ENCODE data around the gene XPO1.
A peak's percentile ranks its signal among the peaks of the same experiment; 100 is the strongest.
"Not testable (repeated sequence)": the region's sequence is repeated elsewhere in the genome, so short reads cannot be mapped to it uniquely, and the experiment has no call there.

Gene XPO1

DNA sequence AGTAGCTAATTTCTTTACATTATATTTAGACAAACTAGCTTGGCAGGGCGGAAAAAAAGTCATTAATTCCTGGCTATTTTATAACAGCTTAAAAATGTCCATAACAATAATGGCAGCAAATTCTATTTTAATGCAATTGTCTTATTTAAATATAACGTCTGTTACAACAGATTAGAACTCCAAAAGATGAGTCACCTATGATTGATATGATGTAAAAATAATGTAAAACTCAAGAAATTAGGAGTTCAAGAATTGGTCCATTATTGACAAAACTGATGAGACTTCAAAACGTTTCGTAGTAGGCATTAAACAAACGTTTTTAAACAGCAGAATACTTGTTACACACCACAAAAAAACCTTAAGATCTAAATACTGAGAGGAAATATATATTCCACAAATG is 2.7 kb downstream of the XPO1 start:
- DNase-seq, result no peak

DNA sequence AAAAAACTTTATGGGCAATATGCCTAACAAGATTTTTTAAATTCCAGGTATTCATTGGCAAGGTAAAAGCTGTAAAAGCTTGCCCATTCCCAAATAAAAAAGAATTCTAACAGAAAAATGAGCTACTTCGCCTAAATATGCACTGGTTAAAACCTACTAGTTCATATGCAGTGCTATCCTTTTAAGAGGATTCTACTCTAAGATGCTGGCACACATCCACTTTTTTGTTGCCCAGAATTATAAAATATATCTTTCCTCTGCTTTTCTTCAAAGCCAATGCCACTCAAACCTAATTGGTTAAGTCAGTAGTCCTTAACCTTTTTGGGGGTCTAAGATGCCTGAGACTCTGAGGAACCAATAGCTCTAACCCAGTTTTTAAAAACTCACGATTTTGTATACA is 3.2 kb downstream of the XPO1 start:
- DNase-seq, result no peak

- DNase-seq, result no peak
Measured at GRCh38 chr2:61530749-61531148, 7.4 kb downstream of the XPO1 start.

DNA sequence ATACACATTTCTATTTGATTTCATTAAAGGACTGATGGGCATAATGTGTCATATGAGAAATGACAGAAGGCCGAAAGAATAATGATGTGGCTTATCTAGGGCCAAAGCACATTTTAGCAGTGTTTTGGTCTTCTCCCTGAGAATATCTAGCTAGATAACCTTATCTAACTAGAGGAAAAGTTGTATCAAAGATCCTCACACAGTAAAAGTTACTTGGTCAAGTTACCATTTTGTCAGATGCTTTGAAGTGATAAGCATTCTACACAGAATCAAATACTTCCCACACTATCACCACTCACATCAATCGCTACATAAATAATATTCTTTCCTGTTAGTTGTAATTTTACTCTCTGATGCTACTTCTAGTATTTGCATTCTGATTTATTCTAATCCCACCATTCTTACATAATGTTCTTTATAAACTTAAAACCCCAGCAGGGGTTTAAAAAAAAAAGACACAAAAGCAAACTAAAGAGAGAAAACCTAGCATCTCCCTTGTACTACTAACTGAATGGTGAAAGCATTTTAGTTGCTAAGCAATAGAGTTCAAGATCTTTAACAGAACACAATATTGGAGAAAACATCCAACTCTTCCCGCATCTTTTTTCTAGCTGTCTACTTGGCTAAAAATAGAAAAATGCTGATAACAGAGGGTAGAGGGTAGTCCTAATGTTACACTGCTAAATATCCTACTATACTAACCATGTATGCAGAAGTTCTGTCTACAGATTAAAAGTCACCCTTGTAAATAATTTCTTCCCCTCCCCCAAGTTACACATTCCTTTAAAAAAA is 8.0 kb downstream of the XPO1 start:
- DNase-seq, result no peak

- no peak for DNase-seq
Measured at GRCh38 chr2:61520261-61520660, 17.9 kb downstream of the XPO1 start.

GRCh38 chr2:61512768-61513398 is 25.3 kb downstream of the XPO1 start:
- no peak for DNase-seq

- DNase-seq, result no peak
Measured at GRCh38 chr2:61510674-61511671, 27.2 kb downstream of the XPO1 start.

DNA sequence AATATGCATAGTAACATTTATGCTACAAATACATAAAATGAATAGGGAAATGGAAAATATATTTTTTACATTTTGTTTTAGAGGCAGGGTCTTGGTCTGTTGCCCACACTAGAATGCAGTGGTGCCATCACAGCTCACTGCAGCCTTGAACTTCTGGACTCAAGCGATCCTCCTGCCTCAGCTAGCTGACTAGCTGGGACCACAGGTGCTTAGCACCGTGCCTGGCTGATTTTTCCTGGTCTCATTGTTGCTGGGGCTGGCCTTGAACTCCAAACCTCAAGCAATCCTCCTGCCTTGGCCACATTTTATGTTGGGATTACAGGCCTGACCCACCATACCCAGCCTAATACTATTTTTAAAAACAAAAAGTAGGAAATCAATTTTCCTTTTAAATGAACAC is 33.2 kb downstream of the XPO1 start:
- DNase-seq, result no peak

DNA sequence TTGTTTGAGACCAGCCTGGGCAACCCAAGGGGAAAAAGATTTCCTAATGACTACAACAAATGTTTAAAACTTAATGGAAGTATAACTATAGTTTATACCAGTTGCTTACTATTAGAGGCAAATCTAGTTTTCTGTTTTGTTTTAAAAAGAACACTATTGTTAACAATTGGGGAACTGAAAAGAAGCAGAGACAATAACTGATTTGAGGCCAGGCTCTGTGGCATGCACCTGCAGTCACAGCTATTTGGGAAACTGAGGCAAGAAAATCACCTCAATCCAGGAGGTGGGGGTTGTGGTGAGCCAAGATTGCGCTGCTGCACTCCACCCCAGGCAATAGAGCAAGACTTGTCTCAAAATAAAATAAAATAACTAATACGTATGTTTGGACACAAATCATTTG is 39.1 kb downstream of the XPO1 start:
- no peak for DNase-seq

GRCh38 chr2:61493523-61493942 is 44.6 kb downstream of the XPO1 start:
- peak; percentile 33 to 43 for DNase-seq

GRCh38 chr2:61492476-61492875 is 45.7 kb downstream of the XPO1 start:
- no peak for DNase-seq

- no peak for DNase-seq
Measured at GRCh38 chr2:61485281-61485680, 52.9 kb downstream of the XPO1 start.

DNA sequence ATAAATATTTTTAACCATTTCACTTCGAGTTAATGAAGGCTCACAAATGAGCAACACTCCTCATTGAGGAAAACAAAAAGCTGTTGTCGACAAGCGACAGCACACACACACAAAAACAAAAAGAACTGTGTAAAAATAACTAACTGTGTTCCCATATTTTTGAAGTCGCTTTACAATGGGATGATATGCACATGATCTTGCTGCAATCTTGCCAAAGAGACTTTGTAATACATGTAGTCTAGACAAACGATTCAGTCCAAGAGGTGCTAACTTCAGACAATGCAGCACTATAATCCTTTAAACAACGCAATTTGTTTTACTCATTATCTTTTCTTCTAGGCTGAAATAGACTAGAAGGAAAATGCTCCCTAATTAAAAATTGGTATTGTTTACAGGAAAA is 60.1 kb downstream of the XPO1 start:
- no peak for DNase-seq

DNA sequence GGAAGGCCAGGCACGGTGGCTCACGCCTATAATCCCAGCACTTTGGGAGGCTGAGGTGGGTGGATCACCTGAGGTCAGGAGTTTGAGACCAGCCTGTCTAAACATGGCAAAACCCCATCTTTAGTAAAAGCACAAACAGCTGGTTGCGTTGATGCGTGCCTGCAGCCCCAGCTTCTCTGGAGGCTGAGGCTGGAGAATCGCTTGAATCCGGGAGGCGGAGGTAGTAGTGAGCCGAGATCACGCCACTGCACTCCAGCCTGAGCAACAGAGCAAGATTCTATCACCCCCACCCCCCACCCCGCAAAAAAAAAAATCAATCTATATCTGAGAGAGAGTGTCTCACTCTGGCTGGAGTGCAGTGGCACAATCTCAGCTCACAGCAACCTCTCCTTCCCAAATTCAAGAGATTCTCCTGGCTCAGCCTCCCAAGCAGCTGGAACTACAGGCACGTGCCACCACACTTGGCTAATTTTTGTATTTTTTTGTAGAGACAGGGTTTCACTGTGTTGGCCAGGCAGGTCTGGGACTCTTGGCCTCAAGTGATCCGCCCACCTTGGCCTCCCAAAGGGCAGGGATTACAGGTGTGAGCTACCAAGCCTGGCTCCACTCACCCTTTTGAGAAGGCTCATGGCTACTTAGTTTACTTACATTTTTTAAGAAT is 61.1 kb downstream of the XPO1 start:
- DNase-seq, result not testable (repeated sequence)

- peak in 1 of 2 experiments; percentile 62 for DNase-seq
Measured at GRCh38 chr2:61471905-61472805, 66.0 kb downstream of the XPO1 start.

DNA sequence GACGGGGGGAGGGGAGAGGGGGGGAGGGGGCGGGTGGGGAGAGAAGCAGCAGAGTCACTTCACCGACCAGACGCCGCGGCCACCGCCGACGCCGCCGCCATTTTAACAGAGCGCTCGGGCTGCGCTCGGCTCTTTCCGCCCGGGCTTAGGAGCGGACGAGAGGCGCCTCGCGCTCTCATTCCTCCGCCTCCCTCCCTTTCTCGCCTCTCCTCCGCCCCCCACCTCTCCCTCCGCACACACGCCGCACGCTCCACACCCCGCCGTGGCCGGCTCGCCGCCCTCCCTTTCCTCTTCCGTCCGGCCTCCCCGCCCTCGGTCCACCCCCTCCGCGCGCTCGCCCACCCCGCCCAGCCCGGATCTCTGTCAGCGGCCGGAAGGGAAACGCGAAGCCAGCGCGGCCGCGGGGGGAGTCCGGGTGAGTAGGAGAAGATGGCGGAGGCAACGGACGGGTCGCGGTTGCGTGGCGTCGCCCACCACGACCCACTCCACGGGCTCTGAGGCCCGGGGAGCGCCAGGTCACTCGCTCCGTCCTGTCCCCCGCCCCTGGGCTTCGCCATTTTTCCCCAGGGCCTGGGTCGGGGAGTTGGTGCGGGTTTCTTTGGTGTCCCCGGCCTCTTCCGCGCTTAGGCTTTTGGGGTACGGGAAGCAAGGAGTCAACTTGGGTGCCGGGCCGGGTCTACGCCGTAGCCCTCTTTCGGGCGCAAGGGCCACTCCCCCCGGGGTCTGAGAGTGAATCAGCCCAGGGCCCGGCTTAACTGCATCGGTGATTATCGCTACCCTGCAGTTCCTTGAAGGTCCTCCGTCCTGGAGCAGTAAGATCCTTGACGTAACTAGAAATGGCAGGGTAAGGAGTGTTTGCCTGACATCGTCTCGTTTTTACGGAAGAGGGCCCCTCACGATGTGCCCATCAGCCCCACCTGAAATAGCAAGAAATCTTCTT is 66.9 kb downstream of the XPO1 start, which contains the start of gene USP34:
Gene USP34 (minus strand): TSS at position 123 of the 940 bp plus-strand sequence. CDS start 395 bp downstream, outside the sequence.
- peak; percentile 87 to 94 for DNase-seq

DNA sequence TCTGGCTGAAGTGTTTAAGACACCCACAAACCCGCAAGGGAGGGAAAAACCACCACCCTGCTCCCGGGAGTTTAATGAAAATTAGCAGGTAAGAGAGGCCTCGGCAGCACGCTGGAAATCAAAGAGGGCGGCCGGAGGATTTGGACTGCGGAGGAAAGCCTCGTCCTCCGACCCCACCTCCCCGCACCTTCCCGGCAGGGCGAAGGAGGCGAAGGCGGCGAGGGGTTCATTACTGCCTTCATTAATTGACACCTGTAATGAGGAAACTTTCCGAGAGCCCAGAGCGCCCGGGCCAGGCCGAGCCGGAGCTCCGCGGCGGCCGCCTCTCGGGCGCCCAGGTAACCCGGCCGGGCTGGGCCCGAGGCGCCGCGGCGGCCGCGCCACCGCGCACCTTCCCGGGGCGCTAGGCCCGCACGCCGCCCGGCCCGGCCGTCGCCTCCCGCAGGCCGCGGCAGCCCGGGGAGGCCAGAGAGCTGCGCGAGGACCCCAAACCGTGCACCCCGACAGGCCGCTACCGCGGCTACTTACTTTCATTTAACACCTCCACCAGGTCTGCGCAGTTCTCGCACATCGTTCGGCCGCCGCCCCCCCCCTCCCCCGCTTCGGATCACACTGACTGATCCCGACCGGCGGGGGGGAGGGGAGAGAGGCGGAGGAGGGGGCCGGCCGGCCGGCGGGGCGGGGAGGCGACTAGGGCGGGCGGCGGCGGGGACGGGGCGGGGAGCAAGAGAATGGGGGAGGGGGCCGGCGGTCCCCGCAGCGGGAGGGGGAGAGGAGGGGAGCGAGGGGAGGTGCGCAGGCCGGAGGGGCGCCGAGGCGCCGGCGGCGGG is 67.8 kb downstream of the XPO1 start:
- peak; percentile 80 to 85 for DNase-seq

GRCh38 chr2:61469424-61470121 is 68.6 kb downstream of the XPO1 start:
- DNase-seq, result peak; percentile 42 to 49

DNA sequence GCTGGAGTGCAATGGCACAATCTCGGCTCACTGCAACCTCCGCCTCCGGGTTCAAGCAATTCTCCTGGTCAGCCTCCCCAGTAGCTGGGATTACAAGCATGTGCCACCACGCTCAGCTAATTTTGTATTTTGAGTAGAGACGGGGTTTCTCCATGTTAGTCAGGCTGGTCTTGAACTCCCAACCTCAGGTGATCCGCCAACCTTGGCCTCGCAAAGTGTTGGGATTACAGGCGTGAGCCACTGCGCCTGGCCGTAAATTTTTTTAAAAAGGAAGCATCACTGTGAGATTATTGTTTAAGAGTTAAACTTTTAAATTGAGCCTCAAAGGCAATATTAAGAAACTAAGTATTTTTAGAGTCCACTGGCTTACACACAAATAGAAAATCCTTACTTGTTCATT is 69.9 kb downstream of the XPO1 start:
- DNase-seq, result not testable (repeated sequence)

Measured in Kasumi-1 (cell line).